RPMI8226 (cell line): Measurements from ENCODE around the gene GRM7.
A peak's percentile ranks its signal among the peaks of the same experiment; 100 is the strongest.

Experiments
- DNase-seq: peaks from one replicate; pipeline ENCODE4 v3.0.0-alpha.2; 2015

GRM7 gene

GRCh38 chr3:7160689-7161088 is 299.8 kb downstream of the GRM7 start:
- no peak for DNase-seq

GRCh38 chr3:7166460-7166859 is 305.5 kb downstream of the GRM7 start:
- no peak for DNase-seq

GRCh38 chr3:7171493-7171892 is 310.6 kb downstream of the GRM7 start:
- no peak for DNase-seq

GRCh38 chr3:7172996-7173395 is 312.1 kb downstream of the GRM7 start:
- DNase-seq, result no peak

DNA sequence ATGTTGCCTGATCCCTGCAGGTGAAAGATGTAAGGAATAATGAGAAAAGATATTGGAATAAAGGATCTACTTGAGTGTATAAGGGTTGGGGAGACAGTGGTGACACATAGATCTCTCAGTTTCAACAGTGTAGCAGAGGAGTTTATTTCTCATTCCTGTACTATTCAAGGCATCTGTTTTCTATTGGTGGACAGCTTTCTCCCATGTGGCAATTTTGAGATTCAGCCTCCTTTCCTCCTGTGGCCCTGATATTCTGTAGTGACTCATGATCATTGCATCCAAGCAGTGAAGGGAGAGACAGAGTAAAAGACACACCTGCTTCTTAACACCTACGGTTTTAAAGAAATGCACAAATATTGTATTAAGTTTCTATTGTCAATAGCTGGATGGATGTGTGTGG is 327.6 kb downstream of the GRM7 start:
- no peak for DNase-seq

DNA sequence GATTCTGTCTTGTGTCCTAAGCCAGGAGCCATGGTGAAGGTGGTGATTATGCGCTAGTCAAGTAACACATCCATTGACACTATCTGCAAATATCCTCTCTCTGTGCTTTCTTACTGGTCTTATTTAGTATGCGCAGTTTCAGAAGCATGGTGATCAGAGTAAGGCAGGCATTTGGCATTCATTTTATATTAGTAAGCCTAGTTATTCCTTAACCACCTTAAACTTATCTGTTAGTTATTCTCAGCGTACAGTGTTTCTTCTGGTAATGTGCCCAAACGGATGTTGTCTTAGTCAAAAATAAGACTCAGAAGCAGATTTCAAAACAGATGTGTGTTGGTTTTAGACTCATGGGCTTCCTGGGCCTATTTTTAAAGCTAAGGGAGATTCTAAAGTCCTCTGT is 329.2 kb downstream of the GRM7 start:
- no peak for DNase-seq

GRCh38 chr3:7193269-7193668 is 332.4 kb downstream of the GRM7 start:
- no peak for DNase-seq

GRCh38 chr3:7194071-7194835 is 333.3 kb downstream of the GRM7 start:
- DNase-seq, result no peak

GRCh38 chr3:7195934-7196333 is 335.0 kb downstream of the GRM7 start:
- no peak for DNase-seq

GRCh38 chr3:7201784-7202183 is 340.9 kb downstream of the GRM7 start:
- DNase-seq, result no peak

- DNase-seq, result no peak
Observed at GRCh38 chr3:7203969-7204847, 343.3 kb downstream of the GRM7 start.

DNA sequence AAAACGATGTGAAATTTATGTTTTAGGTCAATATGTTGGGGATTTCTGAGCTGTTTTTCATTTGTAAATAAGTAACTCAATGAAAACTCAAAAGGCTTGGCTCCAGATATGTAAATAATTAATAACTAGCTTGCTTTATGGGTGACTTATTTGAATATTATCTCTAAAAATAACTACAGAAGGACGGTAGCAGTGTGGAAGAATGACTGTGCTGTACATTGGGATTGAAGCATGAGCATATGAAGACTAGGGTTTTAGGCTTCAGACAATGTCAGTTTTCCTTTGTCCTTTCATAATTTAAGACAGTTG is 343.9 kb downstream of the GRM7 start:
- no peak for DNase-seq

GRCh38 chr3:7205535-7205934 is 344.6 kb downstream of the GRM7 start:
- no peak for DNase-seq

- peak; percentile 25 for DNase-seq
Observed at GRCh38 chr3:7205962-7206361, 345.0 kb downstream of the GRM7 start.

DNA sequence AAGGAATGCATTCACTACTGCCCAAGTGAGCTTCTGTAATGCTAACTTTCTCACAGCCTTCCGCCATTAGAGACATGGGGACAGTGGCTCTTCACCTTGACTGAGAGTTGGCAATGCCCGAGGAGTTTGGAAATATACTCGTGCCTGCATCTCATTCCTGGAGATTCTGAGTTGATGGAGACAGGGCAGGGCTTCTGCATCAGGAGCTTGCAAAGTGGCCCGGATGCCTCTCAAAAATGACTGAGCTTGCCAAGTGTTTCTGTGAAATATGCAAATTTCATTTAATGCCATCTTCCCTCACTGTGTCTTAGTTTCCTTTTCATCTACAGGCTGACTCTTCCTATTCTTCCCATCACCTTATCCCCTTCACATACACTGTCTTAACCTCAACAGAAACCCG is 346.2 kb downstream of the GRM7 start:
- DNase-seq, result no peak

DNA sequence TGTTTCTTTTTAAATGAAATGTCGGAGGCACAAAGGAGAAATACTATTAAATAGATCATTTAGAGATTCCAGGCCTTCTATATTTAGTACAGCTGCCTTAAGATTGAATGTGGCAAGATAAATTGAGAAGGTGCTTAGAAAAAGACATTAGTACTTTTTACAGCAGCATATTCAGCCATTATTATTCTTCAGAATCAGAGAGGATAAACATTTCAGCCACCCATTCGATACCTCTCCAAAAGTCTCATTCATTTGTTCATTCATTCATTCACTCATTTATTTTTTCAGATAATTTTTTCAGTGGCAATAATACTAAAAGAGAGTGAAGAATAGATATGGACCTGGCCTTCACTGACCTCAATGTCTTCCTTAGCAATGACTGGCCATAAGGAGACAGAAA is 347.0 kb downstream of the GRM7 start:
- DNase-seq, result no peak

GRCh38 chr3:7209098-7209497 is 348.2 kb downstream of the GRM7 start:
- no peak for DNase-seq

GRCh38 chr3:7211740-7212139 is 350.8 kb downstream of the GRM7 start:
- no peak for DNase-seq

- no peak for DNase-seq
Observed at GRCh38 chr3:7215706-7216105, 354.8 kb downstream of the GRM7 start.

- DNase-seq, result no peak
Observed at GRCh38 chr3:7226393-7226792, 365.5 kb downstream of the GRM7 start.

GRCh38 chr3:7238565-7239295 is 377.8 kb downstream of the GRM7 start:
- DNase-seq, result no peak

- DNase-seq, result no peak
Observed at GRCh38 chr3:7241584-7242302, 380.8 kb downstream of the GRM7 start.

DNA sequence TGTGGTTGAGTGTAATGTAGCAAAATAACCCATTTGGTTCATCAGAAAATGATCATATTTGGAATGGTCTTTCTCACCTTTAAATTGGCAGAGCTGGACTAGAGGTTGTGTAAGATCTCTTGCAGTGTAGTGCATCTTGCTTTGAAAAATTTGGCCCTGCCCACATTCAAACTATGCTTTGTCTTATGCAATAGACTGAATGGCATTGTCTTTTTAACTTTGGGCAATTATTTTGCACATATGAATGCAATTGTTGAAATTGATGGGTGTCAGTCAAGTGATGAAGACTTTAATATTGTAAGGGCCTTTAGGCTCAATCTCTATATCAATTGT is 381.4 kb downstream of the GRM7 start:
- no peak for DNase-seq
